HAP-1 (cell line): ENCODE results near the gene KRT73.

ENCODE experiments used
- DNase-seq, 2 experiments: peaks; one replicate each; pipeline ENCODE4 v3.0.0-alpha.2; 2016 to 2020; ENCODE audit warnings: low spot score in 2 of 2
- H3K27me3 ChIP-seq: fragments of 250-450 bp; sonication (Bioruptor Pico); 2 replicates; pipeline ENCODE4 v1.5.1; 2020; ENCODE audit warnings: low read depth, mild to moderate bottlenecking, moderate library complexity
- H3K36me3 ChIP-seq: fragments of 250-450 bp; sonication (Bioruptor Pico); replicated peaks from 2 replicates; pipeline ENCODE4 v1.5.1; 2020; ENCODE audit warnings: mild to moderate bottlenecking
- H3K4me1 ChIP-seq: fragments of 250-450 bp; sonication (Bioruptor Pico); 2 replicates; pipeline ENCODE4 v1.5.1; 2020; ENCODE audit warnings: mild to moderate bottlenecking
- H3K4me3 ChIP-seq: fragments of 250-450 bp; sonication (Bioruptor Pico); 2 replicates; pipeline ENCODE4 v1.5.1; 2020; ENCODE audit warnings: mild to moderate bottlenecking, moderate library complexity
- H3K9me3 ChIP-seq: fragments of 250-450 bp; sonication (Bioruptor Pico); 2 replicates; pipeline ENCODE4 v1.5.1; 2020; ENCODE audit warnings: mild to moderate bottlenecking, moderate library complexity
- in situ Hi-C: fragments of 300-500 bp; cut with MboI; formaldehyde crosslinking; loops from 3 replicates; pipeline ENCODE4 v1.14.3; 2020; ENCODE audit warnings: low sequenced_read_pairs, inconsistent platforms, mixed read lengths

Gene KRT73

DNA sequence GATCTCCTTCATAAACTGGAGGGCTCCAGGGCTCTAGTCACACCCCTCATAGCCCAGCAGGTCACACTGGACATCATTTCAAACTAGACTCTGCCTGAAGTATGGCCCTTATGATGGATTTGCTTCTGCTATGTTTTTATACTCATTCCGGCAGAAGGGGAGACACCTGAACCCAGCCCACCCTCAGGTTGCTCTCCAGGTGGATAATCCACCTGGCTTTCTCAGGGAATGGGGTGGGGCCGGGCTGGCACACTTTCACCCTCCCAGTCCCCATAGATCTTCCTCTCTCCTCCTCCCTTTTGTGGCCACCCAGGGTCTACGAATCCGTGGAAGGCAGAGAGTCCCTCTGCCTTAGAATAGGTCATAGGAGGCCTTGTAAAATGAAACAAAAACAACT, 9.8 kb upstream of the KRT73 start:
- H3K36me3 ChIP-seq = no peaks in the 10 kb centered on the region
- DNase-seq = no peak
- H3K4me3 ChIP-seq = no peak overlapping the region
- H3K4me1 ChIP-seq = 0 out of 2 replicates have a peak, but pooled peaks cover 2% of the 10 kb centered on the region
- no peaks in the 10 kb centered on the region for H3K9me3 ChIP-seq
- in situ Hi-C loops = no loop called here
- peaks cover 3% of the 10 kb centered on the region; the same call in 1 of the 2 replicates for H3K27me3 ChIP-seq

DNA sequence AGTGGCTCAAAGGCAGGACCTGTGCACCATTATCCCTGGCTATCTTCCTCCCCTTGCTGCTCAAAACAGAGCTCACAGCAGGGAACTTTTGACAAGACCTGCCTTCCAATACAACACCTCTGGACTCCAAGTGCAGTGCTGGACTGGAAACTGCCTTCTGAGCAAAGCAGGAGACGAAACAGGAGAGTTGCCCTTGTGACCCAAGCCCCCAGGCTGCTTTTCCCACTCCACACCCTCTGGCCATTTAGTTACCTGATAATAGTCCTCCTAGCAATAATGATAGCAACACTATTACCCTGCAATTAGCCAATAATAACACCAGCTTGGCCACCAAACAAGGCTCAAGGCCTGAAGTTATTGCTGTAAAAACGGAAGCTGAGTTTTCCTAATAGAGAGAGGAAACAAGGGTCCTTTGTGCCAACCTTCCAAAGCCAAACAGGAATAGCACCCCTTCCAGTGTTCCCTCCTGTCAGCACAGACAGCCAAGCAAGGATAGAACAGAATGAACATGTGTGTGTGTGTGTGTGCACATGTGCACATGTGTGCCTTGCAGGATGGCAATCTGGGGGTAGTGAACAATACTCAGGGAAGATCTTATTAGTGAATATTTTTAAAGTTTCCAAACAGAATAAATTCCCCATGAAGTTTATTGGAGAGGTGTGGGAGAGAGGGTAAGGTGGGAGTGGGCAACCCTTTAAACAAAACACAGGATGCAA, 9.2 kb upstream of the KRT73 start:
- Histone ChIP-seq H3K9me3 (no peaks in the 10 kb centered on the region), H3K4me3 (no peak overlapping the region), H3K4me1 (0 out of 2 replicates have a peak, but pooled peaks cover 5% of the 10 kb centered on the region), H3K36me3 (no peaks in the 10 kb centered on the region), H3K27me3 (peaks cover 3% of the 10 kb centered on the region; the same call in 1 of the 2 replicates)
- no peak for DNase-seq
- in situ Hi-C loops = no loop called here

DNA sequence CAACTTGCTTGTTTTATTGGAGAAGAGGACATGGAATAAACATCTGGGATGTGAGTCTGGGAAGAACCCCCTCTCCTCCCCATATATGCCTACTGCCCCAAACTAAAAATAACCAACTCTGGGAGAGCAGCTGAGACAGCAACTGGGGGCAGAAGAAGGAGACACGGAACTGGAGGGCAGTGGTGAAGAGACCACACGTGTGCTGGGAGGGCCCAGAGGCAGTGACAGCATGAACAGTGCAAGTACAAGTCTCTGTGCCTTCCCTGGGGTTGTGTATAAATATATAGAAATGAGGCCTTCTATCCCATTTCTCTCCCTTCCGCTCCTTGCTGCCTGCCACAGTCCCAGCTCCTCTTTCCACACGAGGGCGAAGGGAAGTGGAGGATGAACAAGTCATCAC, 4.0 kb upstream of the KRT73 start:
- Histone ChIP-seq H3K36me3 (no peaks in the 10 kb centered on the region), H3K27me3 (peaks cover 3% of the 10 kb centered on the region; the same call in 1 of the 2 replicates), H3K4me1 (0 out of 2 replicates have a peak, but pooled peaks cover 5% of the 10 kb centered on the region), H3K9me3 (no peaks in the 10 kb centered on the region), H3K4me3 (no peak overlapping the region)
- DNase-seq = no peak
- in situ Hi-C loops = no loop called here

DNA sequence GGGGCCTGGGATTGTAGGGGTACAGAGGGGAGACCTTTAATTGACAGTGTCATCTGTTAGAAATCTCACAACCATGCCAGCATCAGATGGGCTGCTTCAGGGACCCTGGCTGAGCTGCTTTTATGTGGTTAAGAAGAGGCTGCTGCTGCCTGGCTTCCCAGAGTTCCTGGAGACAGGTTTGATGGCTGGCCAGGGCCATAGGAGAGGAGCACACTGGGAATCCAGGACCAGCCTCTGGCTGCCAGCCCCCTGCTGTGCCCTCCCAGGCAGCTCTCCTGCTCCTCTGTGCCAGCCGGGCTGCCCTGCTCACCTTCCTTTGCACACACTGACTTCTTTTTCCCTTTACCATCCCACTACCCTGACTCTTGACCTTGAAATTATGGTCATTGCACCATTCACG, 507 bp upstream of the KRT73 start:
- Histone ChIP-seq H3K4me3 (no peak overlapping the region), H3K9me3 (no peaks in the 10 kb centered on the region), H3K36me3 (no peaks in the 10 kb centered on the region), H3K27me3 (peaks cover 8% of the 10 kb centered on the region; the same call in 1 of the 2 replicates), H3K4me1 (0 out of 2 replicates have a peak, but pooled peaks cover 3% of the 10 kb centered on the region)
- DNase-seq = no peak
- in situ Hi-C loops = no loop called here

DNA sequence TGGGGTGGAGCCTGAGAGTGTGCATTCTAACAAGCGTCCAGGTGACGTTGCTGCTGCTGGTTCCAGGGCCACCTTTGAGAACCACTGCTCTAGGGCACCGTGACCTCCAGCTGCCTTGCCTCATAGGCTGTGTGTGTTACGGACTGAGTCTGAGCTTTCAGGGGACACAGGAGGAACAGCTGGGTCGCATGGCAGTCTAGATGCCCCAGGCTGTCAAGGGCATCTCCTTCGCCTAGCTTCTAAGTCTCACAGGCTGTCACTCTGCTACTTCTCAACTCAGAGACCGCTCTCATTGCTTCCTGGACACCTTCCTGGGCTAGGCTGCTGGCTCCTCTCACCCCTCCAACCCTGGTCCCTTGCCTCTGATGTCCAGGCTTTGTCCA, 965 bp downstream of the KRT73 start:
- H3K27me3 ChIP-seq = peaks cover 8% of the 10 kb centered on the region; the same call in 1 of the 2 replicates
- in situ Hi-C loops = no loop called here

DNA sequence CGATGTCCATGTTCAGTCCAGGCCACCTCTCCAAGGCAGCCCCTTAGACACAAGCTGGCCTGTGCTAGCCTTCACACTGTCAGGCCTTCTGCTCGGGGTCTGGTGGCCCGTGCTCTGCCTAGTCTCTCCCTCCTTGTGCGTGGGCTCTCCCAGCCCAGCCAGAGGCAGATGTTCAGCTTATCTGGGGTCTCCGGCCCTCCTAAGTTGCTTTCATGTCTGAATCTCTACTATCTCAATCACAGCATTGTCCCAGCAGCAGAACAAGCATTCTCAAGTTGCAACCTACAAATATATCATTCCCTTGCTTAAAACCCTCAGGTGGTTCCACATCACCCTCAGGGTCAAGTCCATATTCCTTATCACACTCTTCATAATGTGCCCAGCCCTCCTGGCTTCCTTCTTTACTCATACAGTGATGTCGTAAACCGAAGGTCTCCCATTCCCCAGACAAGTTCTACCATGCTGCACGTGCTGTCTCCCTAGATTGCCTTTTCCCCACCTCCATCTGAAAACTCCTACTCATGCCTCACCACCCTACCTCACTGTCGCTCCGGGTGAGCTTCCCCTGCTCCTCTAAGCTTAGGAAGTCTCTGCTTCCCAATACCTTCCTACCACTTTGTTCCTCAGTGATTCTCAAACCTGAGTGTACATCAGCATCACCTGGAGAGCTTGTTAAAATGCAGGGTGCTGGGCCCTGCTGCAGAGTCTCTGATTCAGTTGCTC, 1.5 kb downstream of the KRT73 start:
- in situ Hi-C loops = no loop called here
- Histone ChIP-seq H3K27me3 (peaks cover 8% of the 10 kb centered on the region; the same call in 1 of the 2 replicates), H3K36me3 (no peaks in the 10 kb centered on the region), H3K4me3 (no peak overlapping the region), H3K9me3 (no peaks in the 10 kb centered on the region), H3K4me1 (no peaks in the 10 kb centered on the region)
- no peak for DNase-seq

More for the DNA sequence above, 965 bp downstream of the KRT73 start:
- Histone ChIP-seq H3K9me3 (no peaks in the 10 kb centered on the region), H3K4me1 (no peaks in the 10 kb centered on the region), H3K36me3 (no peaks in the 10 kb centered on the region), H3K4me3 (no peak overlapping the region)
- no peak for DNase-seq

DNA sequence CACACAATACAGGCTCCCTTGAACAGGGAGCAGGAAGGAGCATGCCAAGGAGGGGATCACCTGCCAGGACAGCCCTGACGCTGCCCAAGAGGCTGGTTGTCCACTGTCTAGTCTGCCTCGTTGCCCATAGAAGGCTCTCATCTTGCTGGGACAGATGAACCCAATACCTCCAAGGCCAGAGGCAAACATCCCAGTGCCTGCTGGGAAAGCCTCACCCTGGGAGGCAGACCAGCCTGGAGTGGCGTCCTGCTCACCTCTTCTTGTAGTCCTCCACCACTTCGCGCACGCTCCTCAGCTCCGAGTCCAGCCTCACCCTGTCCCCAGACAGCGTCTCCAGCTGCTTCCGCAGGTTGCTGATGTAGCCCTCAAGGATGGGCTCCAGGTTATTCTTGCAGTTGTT, 2.4 kb downstream of the KRT73 start:
- no peak for DNase-seq
- Histone ChIP-seq H3K27me3 (peaks cover 8% of the 10 kb centered on the region; the same call in 1 of the 2 replicates), H3K36me3 (no peaks in the 10 kb centered on the region), H3K4me3 (no peak overlapping the region), H3K4me1 (no peaks in the 10 kb centered on the region), H3K9me3 (no peaks in the 10 kb centered on the region)
- in situ Hi-C loops = no loop called here

DNA sequence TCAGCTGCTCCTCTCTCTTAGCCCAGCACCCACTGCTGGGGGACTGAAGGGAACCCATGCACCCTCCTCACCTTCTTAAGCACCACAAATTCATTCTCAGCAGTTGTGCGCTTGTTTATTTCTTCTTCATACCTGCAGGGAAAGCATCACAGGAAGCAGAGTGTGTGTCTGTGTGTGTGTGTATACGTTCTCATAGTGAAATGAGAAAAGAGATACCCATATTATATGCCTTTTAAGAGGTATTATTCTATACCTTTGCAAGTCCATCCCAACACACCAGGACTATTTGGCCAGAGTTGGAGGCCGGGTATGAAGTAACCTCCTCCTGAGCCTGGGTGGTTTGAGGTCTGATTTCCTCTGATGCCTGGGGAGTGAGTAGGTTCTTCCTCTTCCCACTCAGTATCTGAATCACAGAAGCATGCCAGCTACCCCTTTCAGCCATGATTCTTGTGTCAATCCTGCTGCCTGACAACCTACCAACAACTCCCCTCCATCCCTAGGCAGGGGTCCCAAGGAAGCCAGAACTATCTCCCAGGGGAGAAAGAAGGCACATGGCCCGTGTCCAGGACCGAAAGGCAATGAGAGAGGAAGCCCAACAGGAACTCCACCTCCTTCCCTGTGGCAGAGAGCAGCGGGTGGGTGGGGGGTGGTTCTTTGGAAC, 3.0 kb downstream of the KRT73 start:
- no peak for DNase-seq
- no peaks in the 10 kb centered on the region for H3K36me3 ChIP-seq
- no peaks in the 10 kb centered on the region for H3K9me3 ChIP-seq
- in situ Hi-C loops = no loop called here
- H3K4me3 ChIP-seq = no peak overlapping the region
- peaks cover 8% of the 10 kb centered on the region; the same call in 1 of the 2 replicates for H3K27me3 ChIP-seq
- H3K4me1 ChIP-seq = no peaks in the 10 kb centered on the region

DNA sequence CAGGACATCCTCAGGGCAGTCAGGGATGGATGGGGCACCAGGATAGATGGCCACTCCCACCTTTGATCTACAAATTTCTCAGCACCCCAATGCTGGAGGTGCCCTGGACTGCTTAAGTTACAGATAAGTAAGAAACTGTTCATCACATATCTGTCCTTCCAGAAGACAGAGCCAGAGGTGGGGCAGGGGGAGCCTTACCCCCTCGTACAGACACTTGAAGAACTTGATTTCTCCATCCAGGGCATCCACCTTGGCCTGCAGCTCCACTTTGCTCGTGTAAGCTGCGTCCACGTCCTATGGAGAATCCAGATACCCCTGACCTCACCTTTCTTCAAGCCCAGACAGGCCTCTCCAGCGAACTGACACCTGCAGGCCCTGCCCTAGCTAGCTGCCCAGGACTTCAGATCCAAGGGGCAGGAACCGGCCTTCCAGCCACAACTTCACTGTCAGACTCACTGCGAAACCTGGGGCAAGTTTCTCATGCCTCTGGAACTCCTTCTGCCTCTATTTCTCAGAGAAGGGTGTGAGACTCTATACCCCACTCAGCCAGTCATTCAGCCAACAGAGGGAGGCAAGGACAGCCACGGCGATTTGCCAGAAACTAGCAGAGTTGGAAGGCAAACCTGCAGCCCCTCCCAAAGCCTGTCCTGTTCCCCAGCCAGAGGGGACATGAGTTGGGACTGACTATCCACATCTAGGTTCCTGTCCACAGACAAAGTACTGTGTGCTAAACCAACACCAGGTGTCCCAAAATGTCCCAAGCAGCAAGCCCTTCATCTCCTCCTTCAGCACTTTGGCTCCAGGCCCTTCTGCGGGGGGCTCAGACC, 3.8 kb downstream of the KRT73 start:
- no peaks in the 10 kb centered on the region for H3K4me1 ChIP-seq
- no peak for DNase-seq
- no peak overlapping the region for H3K4me3 ChIP-seq
- H3K36me3 ChIP-seq = no peaks in the 10 kb centered on the region
- in situ Hi-C loops = no loop called here
- no peaks in the 10 kb centered on the region for H3K9me3 ChIP-seq
- peaks cover 12% of the 10 kb centered on the region; the same call in 1 of the 2 replicates for H3K27me3 ChIP-seq

DNA sequence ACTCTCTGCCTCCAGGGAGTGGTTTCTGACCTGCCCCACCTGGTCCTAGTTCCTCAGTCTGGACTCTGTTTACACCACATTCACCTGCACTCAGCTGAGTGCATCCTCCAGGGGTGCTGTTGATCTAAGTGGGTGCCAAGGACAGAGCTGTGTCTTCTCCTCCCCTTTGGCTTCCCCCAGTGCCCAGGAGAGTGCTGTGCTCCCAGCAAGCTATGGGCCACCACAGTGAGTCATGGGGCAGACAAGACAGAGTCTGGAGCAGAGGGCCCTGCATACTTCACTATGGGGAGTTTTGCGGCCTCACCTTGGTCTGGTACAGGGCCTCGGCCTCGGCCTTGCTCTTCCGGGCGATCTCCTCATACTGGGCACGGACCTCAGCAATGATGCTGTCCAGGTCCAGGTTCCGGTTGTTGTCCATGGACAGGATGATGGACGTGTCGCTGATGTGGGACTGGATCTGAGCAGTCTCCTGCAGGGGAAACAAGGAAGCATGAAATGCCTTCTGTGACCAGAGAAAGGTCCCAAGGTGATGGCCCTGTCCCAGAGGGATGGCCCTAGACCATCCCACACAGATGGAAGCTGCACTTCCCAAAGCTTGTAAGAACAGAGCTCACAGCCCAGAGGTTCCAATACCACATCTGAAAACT, 4.9 kb downstream of the KRT73 start:
- Histone ChIP-seq H3K9me3 (no peaks in the 10 kb centered on the region), H3K4me1 (no peaks in the 10 kb centered on the region), H3K36me3 (no peaks in the 10 kb centered on the region), H3K4me3 (no peak overlapping the region), H3K27me3 (peaks cover 14% of the 10 kb centered on the region; the same call in 1 of the 2 replicates)
- in situ Hi-C loops = no loop called here
- no peak for DNase-seq

DNA sequence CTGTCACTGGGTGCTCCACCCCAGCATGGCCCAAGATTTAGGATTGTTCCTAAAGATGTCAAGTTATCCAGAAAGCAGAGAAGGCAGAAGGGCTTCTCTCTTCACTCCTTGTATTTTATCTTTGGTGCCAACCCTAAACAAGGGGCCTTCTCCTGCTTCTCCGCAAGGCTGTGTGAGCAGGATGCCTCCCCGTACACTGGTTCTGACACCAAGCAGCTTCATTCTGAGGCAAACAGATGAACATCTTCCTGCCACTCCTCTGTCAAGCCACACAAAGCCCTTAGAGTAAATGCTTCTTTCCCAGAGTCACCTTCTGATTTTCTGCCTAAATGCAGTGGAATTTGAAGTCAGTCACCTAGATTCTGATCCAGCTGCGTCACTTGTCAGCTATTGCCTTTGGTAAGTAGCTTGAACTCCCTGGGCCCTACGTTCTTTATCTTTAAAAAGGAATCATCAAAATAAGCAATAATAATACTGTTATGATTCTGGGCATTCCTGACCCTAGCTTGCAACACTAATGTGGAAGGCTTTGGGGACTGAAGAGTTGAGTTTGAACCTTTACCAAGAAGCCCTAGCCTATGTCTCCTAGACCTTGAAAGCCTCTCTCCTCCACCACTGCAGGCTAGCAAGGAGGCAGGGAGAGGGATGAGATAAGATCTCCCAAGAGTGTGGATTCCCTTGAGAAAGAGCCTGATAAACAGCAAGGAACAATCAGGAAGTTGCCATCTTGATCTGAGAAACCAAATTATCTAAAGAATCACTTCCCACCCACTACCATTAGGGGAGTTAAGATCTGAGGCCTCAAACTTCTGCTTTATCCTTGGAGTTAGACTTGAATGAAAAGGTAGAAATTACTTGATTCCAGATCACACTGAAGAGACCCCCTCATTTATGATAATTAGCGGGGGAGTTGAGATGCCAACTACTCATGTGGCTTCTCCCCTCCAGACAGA, 5.7 kb downstream of the KRT73 start:
- Histone ChIP-seq H3K9me3 (no peaks in the 10 kb centered on the region), H3K36me3 (no peaks in the 10 kb centered on the region), H3K27me3 (peaks cover 11% of the 10 kb centered on the region; the same call in 1 of the 2 replicates), H3K4me1 (no peaks in the 10 kb centered on the region), H3K4me3 (no peak overlapping the region)
- in situ Hi-C loops = no loop called here
- no peak for DNase-seq

DNA sequence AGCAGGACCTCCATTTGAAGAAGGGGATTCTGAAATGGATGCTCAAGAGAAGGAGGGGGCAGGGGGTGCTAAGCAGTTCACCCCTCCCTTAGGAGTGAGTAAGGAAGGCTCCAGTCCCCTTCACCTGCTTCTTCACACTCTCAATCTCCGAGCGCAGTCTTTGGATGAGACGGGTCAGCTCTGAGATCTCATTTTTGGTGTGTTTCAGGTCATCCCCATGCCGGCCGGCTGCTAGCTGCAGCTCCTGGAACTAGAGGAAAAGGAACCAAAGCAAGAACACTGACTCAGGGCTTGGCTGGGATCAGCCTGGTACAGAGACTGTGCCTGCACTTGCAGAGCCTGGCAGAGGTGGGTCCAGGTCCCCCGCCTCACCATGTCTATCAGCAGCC, 7.3 kb downstream of the KRT73 start:
- Histone ChIP-seq H3K4me1 (no peaks in the 10 kb centered on the region), H3K36me3 (no peaks in the 10 kb centered on the region), H3K27me3 (peaks cover 6% of the 10 kb centered on the region; the same call in 1 of the 2 replicates), H3K9me3 (no peaks in the 10 kb centered on the region), H3K4me3 (no peak overlapping the region)
- in situ Hi-C loops = no loop called here
- DNase-seq = no peak
